K562 (cell line): ENCODE measurements around the gene RBM19.

Experiments used
- CTCF ChIP-seq, 3 experiments: IDR thresholded peaks in 2 of 3; conservative IDR thresholded peaks in 1 of 3; 2 replicates each; pipeline ENCODE4 v1.5.1; 2011 to 2012; ENCODE audit warnings: low read length in 3 of 3, mild to moderate bottlenecking in 3 of 3, control low read depth in 2 of 3, improper control_type of control experiment in 1 of 3, inconsistent platforms in 1 of 3, low read depth in 1 of 3, mixed read lengths in 1 of 3, moderate library complexity in 1 of 3; ENCODE audit not compliant: insufficient read depth in 2 of 3
- CTCFL ChIP-seq: IDR thresholded peaks from 2 replicates; pipeline ENCODE4 v1.6.1; 2011; ENCODE audit warnings: borderline replicate concordance, low read depth, mild to moderate bottlenecking, moderate library complexity, low read length; ENCODE audit not compliant: insufficient read depth, poor library complexity, severe bottlenecking
- HNRNPLL ChIP-seq: fragments of 200-400 bp; formaldehyde crosslinking; IDR thresholded peaks from 2 replicates; pipeline ENCODE4 v1.6.1; 2017; ENCODE audit warnings: low read length, low read depth, mild to moderate bottlenecking; ENCODE audit not compliant: poor library complexity, severe bottlenecking
- KLF6 ChIP-seq: fragments of 250-450 bp; sonication (Bioruptor Pico); IDR thresholded peaks from 2 replicates; pipeline ENCODE4 v1.4.0; 2020; ENCODE audit warnings: mild to moderate bottlenecking, moderate library complexity, borderline replicate concordance
- MAX ChIP-seq: sonication (generic); formaldehyde crosslinking; IDR thresholded peaks from 2 replicates; pipeline ENCODE4 v1.9.0; 2022; ENCODE audit warnings: mild to moderate bottlenecking, missing genetic modification reagents
- NR3C1 ChIP-seq: sonication (generic); formaldehyde crosslinking; IDR thresholded peaks from 2 replicates; pipeline ENCODE4 v1.8.1; 2022; ENCODE audit warnings: missing genetic modification reagents
- SRSF1 ChIP-seq: fragments of 200-400 bp; formaldehyde crosslinking; IDR thresholded peaks from 2 replicates; pipeline ENCODE4 v1.6.1; 2017; ENCODE audit warnings: mild to moderate bottlenecking, low read depth, low read length, moderate library complexity

GRCh38 chr12:113914176-113914575 lies 51.9 kb downstream of the RBM19 start:
- no peak for TF ChIP-seq HNRNPLL
- no peak for TF ChIP-seq SRSF1
- no peak for TF ChIP-seq CTCF (IDR thresholded peaks at IDR 0.05 in 2 of 3, conservative IDR thresholded peaks at IDR 0.05 in 1 of 3; ENCODE audit: insufficient read depth in 2 of 3, low read depth in 1 of 3, low read length in 3 of 3)
- TF ChIP-seq CTCFL = no peak
- TF ChIP-seq KLF6 (CRISPR knock-in tag) = no peak
- TF ChIP-seq NR3C1 (CRISPR knock-in tag) = no peak
- TF ChIP-seq MAX = no peak
